ENCODE data around the gene CCDC85C. TPM values are rescaled to one million over a fixed set of nuclear protein-coding genes. Genes with fewer than 3 reads are reported as not detected.

Gene CCDC85C
- total and polyA plus RNA-seq, 10 of the 15 experiments (the other 5 are each of a cell fraction or from before 2014, with no cell fraction given), result 0.03 to 3.6 (median 1.1) TPM

- no TSS peak for BruUV-seq (replicated peaks)
- H4K20me1 ChIP-seq (ENCODE audit: control insufficient read depth, insufficient read depth), result no peaks in the 10 kb centered on the region
- H3K79me2 ChIP-seq (ENCODE audit: control insufficient read depth, insufficient read depth, low read length), result no peaks in the 10 kb centered on the region
- no peak overlapping the region for H3K4me2 ChIP-seq (ENCODE audit: control insufficient read depth, insufficient read depth)
- ChIA-PET SMC1A (ENCODE audit: uncharacterized antibody, unreplicated experiment) (no interaction called here), CTCF (interaction anchor here (0.7 kb wide), 1 partner anchor 115 kb away, joined by 3 read pairs; no protein-coding TSS in a partner anchor), POLR2A (interaction anchor here (0.7 kb wide), 1 partner anchor 166 kb away, joined by 3 read pairs; no protein-coding TSS in a partner anchor), RAD21 (ENCODE audit: unreplicated experiment) (no interaction called here)
- H3K9ac ChIP-seq (ENCODE audit: control insufficient read depth, insufficient read depth, low read length), result no peak overlapping the region
- H3K36me3 ChIP-seq (ENCODE audit: control insufficient read depth in 2 of 2, insufficient read depth in 2 of 2, low read length in 1 of 2), result peaks cover 15 to 24% of the 10 kb centered on the region in 2 experiments
- FAIRE-seq (no peak), ATAC-seq (no peak), DNase-seq (ENCODE audit: low read depth, low spot score) (no peak)
- in situ Hi-C loops (cut with MboI) (no loop called here), intact Hi-C loops (cut with micrococcal nuclease; ENCODE audit: unreplicated experiment) (no loop called here)
- no peak overlapping the region for H3K4me3 ChIP-seq
- H3K27me3 ChIP-seq (replicated peaks in 1 of 2; ENCODE audit: control insufficient read depth in 2 of 2, insufficient read depth in 2 of 2, low read length in 1 of 2), result no peaks in the 10 kb centered on the region
- H3K4me1 ChIP-seq (ENCODE audit: control insufficient read depth, insufficient read depth, low read length), result no peaks in the 10 kb centered on the region
- WGBS (ENCODE audit: insufficient coverage, insufficient replicate concordance, low lambda C conversion rate, missing lambda C conversion rate), result 90% methylated on average over 16 of the region's 16 CpGs
- no peak for TF ChIP-seq SMAD1 (IDR thresholded peaks at IDR 0.05; ENCODE audit: low read depth, partially characterized antibody)
- H3K9me3 ChIP-seq (replicated peaks; ENCODE audit: control insufficient read depth, insufficient read depth, low read length), result no peaks in the 10 kb centered on the region
- no peak overlapping the region for H2AFZ ChIP-seq (ENCODE audit: control insufficient read depth, low read depth, low read length)
- no peak overlapping the region for H3K27ac ChIP-seq (ENCODE audit: control insufficient read depth, insufficient read depth)
These were observed 91.3 kb downstream of the CCDC85C start for GRCh38 chr14:99512571-99513182.

GRCh38 chr14:99512110-99512449 is 91.9 kb downstream of the CCDC85C start:
- intact Hi-C loops (cut with micrococcal nuclease; ENCODE audit: unreplicated experiment) (no loop called here), in situ Hi-C loops (cut with MboI) (no loop called here)
- Histone ChIP-seq H3K9ac (ENCODE audit: control insufficient read depth, insufficient read depth, low read length) (no peak overlapping the region), H3K4me3 (no peak overlapping the region), H3K4me1 (ENCODE audit: control insufficient read depth, insufficient read depth, low read length) (no peaks in the 10 kb centered on the region), H3K27ac (ENCODE audit: control insufficient read depth, insufficient read depth) (no peak overlapping the region), H2AFZ (ENCODE audit: control insufficient read depth, low read depth, low read length) (no peak overlapping the region), H3K27me3 (replicated peaks in 1 of 2; ENCODE audit: control insufficient read depth in 2 of 2, insufficient read depth in 2 of 2, low read length in 1 of 2) (no peaks in the 10 kb centered on the region), H3K36me3 (ENCODE audit: control insufficient read depth in 2 of 2, insufficient read depth in 2 of 2, low read length in 1 of 2) (peaks cover 18 to 26% of the 10 kb centered on the region in 2 experiments), H3K4me2 (ENCODE audit: control insufficient read depth, insufficient read depth) (no peak overlapping the region), H3K9me3 (replicated peaks; ENCODE audit: control insufficient read depth, insufficient read depth, low read length) (no peaks in the 10 kb centered on the region), H3K79me2 (ENCODE audit: control insufficient read depth, insufficient read depth, low read length) (no peaks in the 10 kb centered on the region), H4K20me1 (ENCODE audit: control insufficient read depth, insufficient read depth) (no peaks in the 10 kb centered on the region)
- FAIRE-seq (no peak), ATAC-seq (no peak), DNase-seq (ENCODE audit: low read depth, low spot score) (no peak)
- no TSS peak for BruUV-seq (replicated peaks)
- CTCF ChIA-PET, result interaction anchor here (0.7 kb wide), 1 partner anchor 115 kb away, joined by 3 read pairs; no protein-coding TSS in a partner anchor
- RAD21 ChIA-PET (ENCODE audit: unreplicated experiment), result no interaction called here
- WGBS (ENCODE audit: insufficient coverage, insufficient replicate concordance, low lambda C conversion rate, missing lambda C conversion rate), result 93% methylated on average over 10 of the region's 10 CpGs
- SMC1A ChIA-PET (ENCODE audit: uncharacterized antibody, unreplicated experiment), result no interaction called here
- POLR2A ChIA-PET, result interaction anchor here (0.7 kb wide), 1 partner anchor 167 kb away, joined by 3 read pairs; no protein-coding TSS in a partner anchor
- TF ChIP-seq IRF5 (IDR thresholded peaks at IDR 0.05; ENCODE audit: borderline replicate concordance), result no peak
- TF ChIP-seq ATF7 (IDR thresholded peaks at IDR 0.05; ENCODE audit: low read depth), result no peak
- no peak for TF ChIP-seq TCF7 (IDR thresholded peaks at IDR 0.05; ENCODE audit: borderline replicate concordance)
- TF ChIP-seq SIN3A (IDR thresholded peaks at IDR 0.05; ENCODE audit: low read depth, low read length), result no peak
- TF ChIP-seq LARP7 (IDR thresholded peaks at IDR 0.05), result no peak
- no peak for TF ChIP-seq HSF1 (IDR thresholded peaks at IDR 0.05; ENCODE audit: low read depth, low read length)
- TF ChIP-seq BCL11A (IDR thresholded peaks at IDR 0.05; ENCODE audit: low read depth, low read length), result no peak
- TF ChIP-seq NKRF (conservative IDR thresholded peaks at IDR 0.05), result no peak
- TF ChIP-seq BMI1 (IDR thresholded peaks at IDR 0.05; ENCODE audit: borderline replicate concordance), result no peak
- TF ChIP-seq KAT2A (conservative IDR thresholded peaks at IDR 0.05; ENCODE audit: control insufficient read depth, low read depth, low read length), result no peak
- no peak for TF ChIP-seq BRCA1 (IDR thresholded peaks at IDR 0.05; ENCODE audit: low read depth, low read length)
- no peak for TF ChIP-seq YY1 (IDR thresholded peaks at IDR 0.05; ENCODE audit: low read depth, low read length)
- no peak for TF ChIP-seq NFXL1 (IDR thresholded peaks at IDR 0.05; ENCODE audit: borderline replicate concordance)

Data from GM12878 (cell line).